ENCODE data around the gene ARHGAP10.

Gene ARHGAP10, protein sequence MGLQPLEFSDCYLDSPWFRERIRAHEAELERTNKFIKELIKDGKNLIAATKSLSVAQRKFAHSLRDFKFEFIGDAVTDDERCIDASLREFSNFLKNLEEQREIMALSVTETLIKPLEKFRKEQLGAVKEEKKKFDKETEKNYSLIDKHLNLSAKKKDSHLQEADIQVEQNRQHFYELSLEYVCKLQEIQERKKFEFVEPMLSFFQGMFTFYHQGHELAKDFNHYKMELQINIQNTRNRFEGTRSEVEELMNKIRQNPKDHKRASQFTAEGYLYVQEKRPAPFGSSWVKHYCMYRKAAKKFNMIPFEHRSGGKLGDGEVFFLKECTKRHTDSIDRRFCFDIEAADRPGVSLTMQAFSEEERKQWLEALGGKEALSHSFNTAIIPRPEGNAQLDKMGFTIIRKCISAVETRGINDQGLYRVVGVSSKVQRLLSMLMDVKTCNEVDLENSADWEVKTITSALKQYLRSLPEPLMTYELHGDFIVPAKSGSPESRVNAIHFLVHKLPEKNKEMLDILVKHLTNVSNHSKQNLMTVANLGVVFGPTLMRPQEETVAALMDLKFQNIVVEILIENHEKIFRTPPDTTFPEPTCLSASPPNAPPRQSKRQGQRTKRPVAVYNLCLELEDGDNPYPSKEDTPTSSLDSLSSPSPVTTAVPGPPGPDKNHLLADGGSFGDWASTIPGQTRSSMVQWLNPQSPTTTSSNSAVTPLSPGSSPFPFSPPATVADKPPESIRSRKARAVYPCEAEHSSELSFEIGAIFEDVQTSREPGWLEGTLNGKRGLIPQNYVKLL

DNA sequence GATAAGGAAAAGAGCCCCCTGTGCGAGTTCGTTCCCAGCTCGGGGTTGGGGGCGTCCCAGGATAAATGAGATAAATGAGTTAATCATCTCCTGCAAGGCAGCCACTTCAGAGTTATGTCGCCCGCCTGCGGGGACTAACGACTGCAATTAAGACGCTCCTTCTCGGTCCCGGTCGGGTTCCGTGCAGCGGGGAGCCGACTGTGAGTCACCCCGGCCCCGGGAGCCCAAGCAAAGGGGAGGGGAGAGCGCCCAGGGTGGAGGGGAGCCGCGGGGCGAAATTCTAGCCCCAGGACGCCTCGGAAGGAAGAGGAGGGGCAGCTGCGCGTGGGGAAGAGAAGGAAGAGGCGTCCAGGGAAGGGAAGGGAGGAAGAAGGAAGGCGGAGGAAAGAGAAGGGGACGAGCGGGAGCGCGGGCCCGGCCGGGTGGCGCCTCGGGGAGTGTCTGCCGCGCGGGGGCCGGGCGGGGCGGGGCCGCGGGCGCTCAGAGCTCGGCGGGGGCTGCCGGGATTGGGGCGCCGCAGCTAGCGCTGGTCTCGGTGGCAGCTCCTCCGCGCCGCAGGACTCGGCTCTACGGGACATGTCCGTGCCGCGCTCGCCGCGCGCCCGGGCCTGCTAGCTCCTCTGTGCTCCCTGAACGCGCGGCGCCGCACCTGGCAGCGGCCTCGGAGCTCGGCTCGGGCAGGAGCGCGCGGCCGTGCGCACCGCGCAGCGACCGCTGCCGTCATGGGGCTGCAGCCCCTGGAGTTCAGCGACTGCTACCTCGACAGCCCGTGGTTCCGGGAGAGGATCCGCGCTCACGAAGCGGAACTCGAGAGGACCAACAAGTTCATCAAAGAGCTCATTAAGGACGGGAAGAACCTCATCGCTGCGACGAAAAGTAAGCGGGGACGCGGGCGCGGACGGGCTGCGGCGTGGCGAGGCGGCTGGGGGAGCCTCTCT is at the start of gene ARHGAP10:
Gene ARHGAP10 (plus strand): TSS at position 509 of the 938 bp plus-strand sequence. CDS start 214 bp downstream, at position 723.
- ChIA-PET CTCF (interaction anchor here (0.6 to 2.1 kb wide), 4 partner anchors 23 to 134 kb away, joined by 4 to 15 read pairs (median 4); partner anchors contain the start of gene PRMT9), POLR2A (ENCODE audit: low non-redundant PET) (interaction anchor here (1.0 to 1.1 kb wide), 2 partner anchors 48 to 57 kb away, joined by 3 to 14 read pairs; partner anchors contain the start of gene PRMT9)
- peak; percentile 70 for DNase-seq (ENCODE audit: low spot score)
- H3K27ac ChIP-seq: peak within 1 kb of the TSS; percentile 94
- TF ChIP-seq CTCF (conservative IDR thresholded peaks at IDR 0.05; ENCODE audit: low read depth): no peak

GRCh38 chr4:147682755-147683154 is 49.1 kb upstream of the ARHGAP10 start:
- CTCF ChIA-PET: interaction anchor here (1.8 kb wide), 1 partner anchor 184 kb away, joined by 8 read pairs; no protein-coding TSS in a partner anchor
- POLR2A ChIA-PET (ENCODE audit: low non-redundant PET): interaction anchor here (1.7 kb wide), 1 partner anchor 65 kb away, joined by 7 read pairs; the partner anchor contains the start of gene TMEM184C
- no peak for TF ChIP-seq CTCF (conservative IDR thresholded peaks at IDR 0.05; ENCODE audit: low read depth)
- no peak for DNase-seq (ENCODE audit: low spot score)
- H3K27ac ChIP-seq: no peak overlapping the region

GRCh38 chr4:147683188-147683591 is 48.7 kb upstream of the ARHGAP10 start:
- DNase-seq (ENCODE audit: low spot score): peak; percentile 18
- CTCF ChIA-PET: interaction anchor here (1.8 kb wide), 1 partner anchor 184 kb away, joined by 8 read pairs; no protein-coding TSS in a partner anchor
- POLR2A ChIA-PET (ENCODE audit: low non-redundant PET): interaction anchor here (0.6 to 1.7 kb wide), 3 partner anchors 49 to 1949 kb away, joined by 3 to 14 read pairs (median 7); partner anchors contain the start of genes ARHGAP10 and TMEM184C
- no peak for TF ChIP-seq CTCF (conservative IDR thresholded peaks at IDR 0.05; ENCODE audit: low read depth)
- H3K27ac ChIP-seq: peak overlapping the region; percentile 83

- CTCF ChIA-PET: interaction anchor here (0.6 to 1.8 kb wide), 3 partner anchors 48 to 527 kb away, joined by 3 to 8 read pairs (median 4); no protein-coding TSS in a partner anchor
- no peak for TF ChIP-seq CTCF (conservative IDR thresholded peaks at IDR 0.05; ENCODE audit: low read depth)
Observed at GRCh38 chr4:147683717-147684700, 47.9 kb upstream of the ARHGAP10 start, which contains the start of gene PRMT9. Gene PRMT9, minus strand, starts transcription at chr4:147684163. Its CDS starts 176 bp downstream, at chr4:147683987.

GRCh38 chr4:147689067-147689466 is 42.8 kb upstream of the ARHGAP10 start:
- ChIA-PET CTCF (interaction anchor here (0.6 kb wide), 1 partner anchor 877 kb away, joined by 3 read pairs; no protein-coding TSS in a partner anchor), POLR2A (ENCODE audit: low non-redundant PET) (no interaction called here)
- no peak for DNase-seq (ENCODE audit: low spot score)
- no peak for TF ChIP-seq CTCF (conservative IDR thresholded peaks at IDR 0.05; ENCODE audit: low read depth)
- no peak overlapping the region for H3K27ac ChIP-seq

More at GRCh38 chr4:147683717-147684700, 47.9 kb upstream of the ARHGAP10 start, which contains the start of gene PRMT9:
- peak; percentile 95 for DNase-seq (ENCODE audit: low spot score)
- POLR2A ChIA-PET (ENCODE audit: low non-redundant PET): interaction anchor here (0.6 to 1.7 kb wide), 4 partner anchors 48 to 1950 kb away, joined by 3 to 14 read pairs (median 6); partner anchors contain the start of genes ARHGAP10 and TMEM184C
- H3K27ac ChIP-seq: peak within 1 kb of the TSS; percentile 83
